GM12864 (cell line): ENCODE data around the gene SSU72.

ENCODE experiments used
- DNase-seq: peaks from one replicate; pipeline ENCODE4 v3.0.0-alpha.2; 2011; ENCODE audit warnings: low read depth
- H3K4me3 ChIP-seq: 2 replicates; pipeline ENCODE4 v1.5.1; 2011; ENCODE audit warnings: mild to moderate bottlenecking, low read depth, low read length, control low read depth
- TF ChIP-seq, protein P1 (sequence below): IDR thresholded peaks from 2 replicates; pipeline ENCODE4 v1.5.1; 2011; ENCODE audit warnings: low read depth, mild to moderate bottlenecking, moderate library complexity, low read length, control low read depth, inconsistent platforms; ENCODE audit errors: missing control alignments

The SSU72 gene

GRCh38 chr1:1567152-1567875, 7.3 kb downstream of the SSU72 start:
- TF ChIP-seq, protein P1, sequence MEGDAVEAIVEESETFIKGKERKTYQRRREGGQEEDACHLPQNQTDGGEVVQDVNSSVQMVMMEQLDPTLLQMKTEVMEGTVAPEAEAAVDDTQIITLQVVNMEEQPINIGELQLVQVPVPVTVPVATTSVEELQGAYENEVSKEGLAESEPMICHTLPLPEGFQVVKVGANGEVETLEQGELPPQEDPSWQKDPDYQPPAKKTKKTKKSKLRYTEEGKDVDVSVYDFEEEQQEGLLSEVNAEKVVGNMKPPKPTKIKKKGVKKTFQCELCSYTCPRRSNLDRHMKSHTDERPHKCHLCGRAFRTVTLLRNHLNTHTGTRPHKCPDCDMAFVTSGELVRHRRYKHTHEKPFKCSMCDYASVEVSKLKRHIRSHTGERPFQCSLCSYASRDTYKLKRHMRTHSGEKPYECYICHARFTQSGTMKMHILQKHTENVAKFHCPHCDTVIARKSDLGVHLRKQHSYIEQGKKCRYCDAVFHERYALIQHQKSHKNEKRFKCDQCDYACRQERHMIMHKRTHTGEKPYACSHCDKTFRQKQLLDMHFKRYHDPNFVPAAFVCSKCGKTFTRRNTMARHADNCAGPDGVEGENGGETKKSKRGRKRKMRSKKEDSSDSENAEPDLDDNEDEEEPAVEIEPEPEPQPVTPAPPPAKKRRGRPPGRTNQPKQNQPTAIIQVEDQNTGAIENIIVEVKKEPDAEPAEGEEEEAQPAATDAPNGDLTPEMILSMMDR, result no peak
- H3K4me3 ChIP-seq, result no peak overlapping the region
- DNase-seq, result no peak

GRCh38 chr1:1565340-1565739, 9.3 kb downstream of the SSU72 start:
- no peak for DNase-seq
- H3K4me3 ChIP-seq, result no peak overlapping the region
- TF ChIP-seq, protein P1, result no peak

DNA sequence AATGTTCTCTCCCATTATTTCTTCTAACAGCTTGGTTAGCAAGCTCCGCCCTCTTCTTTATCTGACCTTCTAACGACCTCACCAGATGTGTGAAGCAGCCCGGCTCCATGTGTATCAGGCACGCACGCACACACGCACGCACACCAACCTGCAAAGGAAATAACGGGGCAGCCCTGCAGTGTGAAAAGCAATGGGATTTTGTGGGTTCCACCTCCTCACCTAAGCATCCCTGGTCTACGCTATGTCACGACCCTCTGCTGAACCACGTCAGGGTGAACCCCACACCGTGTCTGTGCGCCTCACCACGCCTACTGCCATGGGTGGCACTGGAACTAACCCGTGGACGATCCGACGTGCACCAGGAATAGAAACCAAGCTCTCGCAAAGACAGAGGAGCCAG, 10.4 kb downstream of the SSU72 start:
- TF ChIP-seq, protein P1, result no peak
- no peak overlapping the region for H3K4me3 ChIP-seq
- no peak for DNase-seq

GRCh38 chr1:1563688-1564087, 11.0 kb downstream of the SSU72 start:
- no peak for DNase-seq
- TF ChIP-seq, protein P1, result no peak
- H3K4me3 ChIP-seq, result no peak overlapping the region

DNA sequence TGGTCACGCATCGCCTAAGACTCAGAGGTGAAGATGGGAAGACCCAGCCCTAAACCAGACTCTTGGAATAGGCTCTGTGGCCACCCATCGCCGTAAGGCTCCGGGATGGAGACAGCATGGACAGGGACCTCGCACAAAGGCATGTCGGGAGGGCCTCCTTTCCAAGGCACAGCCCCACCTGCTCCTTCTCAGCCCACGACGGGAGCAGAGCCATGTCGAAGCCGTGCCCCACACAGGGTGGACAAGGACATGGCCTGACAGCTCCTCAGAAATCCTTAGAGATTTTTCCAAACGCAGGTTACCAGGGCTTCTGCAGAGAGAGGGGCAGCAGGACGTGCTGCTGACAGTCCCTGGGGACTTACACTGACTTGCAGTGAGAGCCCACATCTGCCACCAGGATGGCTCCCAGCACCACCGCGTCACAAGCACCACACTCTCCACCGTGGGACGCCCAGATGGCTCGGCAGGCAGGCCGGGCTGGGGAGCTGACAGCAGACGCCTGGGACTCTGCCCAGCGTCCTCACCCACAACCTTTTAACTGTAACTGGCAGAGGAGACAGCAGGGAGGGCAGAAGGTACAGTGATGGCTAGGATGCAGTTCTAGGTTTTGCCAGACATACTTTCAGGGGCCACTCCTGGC, 12.0 kb downstream of the SSU72 start:
- no peak for DNase-seq
- H3K4me3 ChIP-seq, result no peak overlapping the region
- TF ChIP-seq, protein P1, result no peak

- DNase-seq, result no peak
- TF ChIP-seq, protein P1, result no peak
- H3K4me3 ChIP-seq, result no peak overlapping the region
Measured at GRCh38 chr1:1561801-1562470, 12.7 kb downstream of the SSU72 start.
